Measurements from ENCODE around the gene TMEM121B.

DNA sequence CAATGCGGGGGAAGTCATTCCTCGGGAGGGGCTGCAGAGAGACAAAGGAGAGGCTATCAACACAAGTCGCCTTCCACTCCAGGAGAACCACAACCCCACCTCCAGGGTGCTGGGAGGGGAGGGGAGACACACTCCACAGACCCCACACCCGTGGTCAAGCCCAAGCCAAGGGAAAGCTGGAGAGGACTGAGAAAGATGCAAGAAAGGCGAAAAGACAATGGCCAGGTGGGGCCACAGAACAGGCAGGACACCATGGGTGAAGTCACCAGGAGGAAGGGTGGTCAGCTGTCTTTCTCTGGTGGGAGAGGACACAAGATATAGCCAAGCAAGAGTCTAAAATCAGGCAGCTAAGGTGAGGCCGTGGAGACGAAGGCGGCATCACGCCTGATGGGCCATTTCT is 21.9 kb upstream of the TMEM121B start:
- TF ChIP-seq EZH2 (IDR thresholded peaks at IDR 0.05; ENCODE audit: low read length) = no peak
- TF ChIP-seq CTCF (optimal IDR thresholded peaks at IDR 0.05 in 1 of 3, IDR thresholded peaks at IDR 0.05 in 1 of 3, conservative IDR thresholded peaks at IDR 0.05 in 1 of 3; ENCODE audit: extremely low read depth in 1 of 3, insufficient read depth in 2 of 3, low read length in 3 of 3) = no peak

Measured in keratinocyte (primary cell).